ENCODE results near the gene RICTOR. TPM values are rescaled to one million over a fixed set of nuclear protein-coding genes. Genes with fewer than 3 reads are reported as not detected.

RICTOR gene
- total RNA-seq, 1 experiment from 2014 or later = 21.7 TPM

GRCh38 chr5:39091940-39092580 lies 17.9 kb upstream of the RICTOR start (continued):
- TF ChIP-seq CEBPB (IDR thresholded peaks at IDR 0.05; ENCODE audit: low read depth) = no peak
- TF ChIP-seq ATF3 (IDR thresholded peaks at IDR 0.05) = no peak
- TF ChIP-seq EGR1 (IDR thresholded peaks at IDR 0.05; ENCODE audit: low read depth) = no peak
- no peak for TF ChIP-seq SRF (IDR thresholded peaks at IDR 0.05; ENCODE audit: low read depth)

- no peaks in the 10 kb centered on the region for H3K79me2 ChIP-seq (ENCODE audit: insufficient read depth, low read length)
- no peak overlapping the region for H3K9ac ChIP-seq (ENCODE audit: low read length)
- H3K27ac ChIP-seq (ENCODE audit: low read depth, low read length) = no peak overlapping the region
- no TSS peak for BruUV-seq (replicated peaks)
- ChIA-PET POLR2A (no interaction called here), CTCF (no interaction called here), RAD21 (ENCODE audit: low non-redundant PET in 1 of 2, low total read pairs in 2 of 2, uncharacterized antibody in 2 of 2, unreplicated experiment in 2 of 2) (no interaction called here)
- H3K27me3 ChIP-seq (ENCODE audit: insufficient read depth, low read length) = no peaks in the 10 kb centered on the region
- no peaks in the 10 kb centered on the region for H3K9me3 ChIP-seq (ENCODE audit: control insufficient read depth in 1 of 2, insufficient read depth in 1 of 2, low read depth in 1 of 2, low read length in 2 of 2)
- no peak for ATAC-seq
- no peak overlapping the region for H3K4me2 ChIP-seq (ENCODE audit: low read length)
- DNase-seq (ENCODE audit: low read depth, low spot score) = no peak
- no peak overlapping the region for H2AFZ ChIP-seq (ENCODE audit: low read depth, low read length, poor library complexity, severe bottlenecking)
- intact Hi-C loops (cut with micrococcal nuclease) = no loop called here
- H3K9me2 ChIP-seq (ENCODE audit: insufficient read depth) = no peaks in the 10 kb centered on the region
- H4K20me1 ChIP-seq (ENCODE audit: insufficient read depth) = no peaks in the 10 kb centered on the region
- H3K4me1 ChIP-seq (ENCODE audit: control insufficient read depth in 1 of 2, insufficient read depth in 2 of 2, low read length in 2 of 2) = peaks cover 0 to 16% of the 10 kb centered on the region in 2 experiments; a peak in 3 of 4 replicates
- TF ChIP-seq FOSL1 (IDR thresholded peaks at IDR 0.05; ENCODE audit: low read depth) = no peak
- TF ChIP-seq YY1 (IDR thresholded peaks at IDR 0.05; ENCODE audit: extremely low read depth, insufficient replicate concordance, low read depth, low read length) = no peak
- TF ChIP-seq POLR2AphosphoS5 (IDR thresholded peaks at IDR 0.05; ENCODE audit: low read depth, low read length) = no peak
- no peak for TF ChIP-seq CEBPB (IDR thresholded peaks at IDR 0.05; ENCODE audit: low read depth)
- H3K36me3 ChIP-seq (ENCODE audit: control insufficient read depth in 1 of 2, insufficient read depth in 2 of 2, low read length in 2 of 2) = no peaks in the 10 kb centered on the region
- no peak overlapping the region for H3K4me3 ChIP-seq (replicated peaks in 1 of 2; ENCODE audit: low read depth in 1 of 2, low read length in 2 of 2)
Measured at GRCh38 chr5:39083968-39084367, 9.8 kb upstream of the RICTOR start.

- BruUV-seq (replicated peaks) = no TSS peak
- Histone ChIP-seq H3K4me1 (ENCODE audit: control insufficient read depth in 1 of 2, insufficient read depth in 2 of 2, low read length in 2 of 2) (peaks cover 2 to 23% of the 10 kb centered on the region in 2 experiments; a peak in 3 of 4 replicates), H2AFZ (ENCODE audit: low read depth, low read length, poor library complexity, severe bottlenecking) (no peak overlapping the region), H3K27ac (ENCODE audit: low read depth, low read length) (no peak overlapping the region), H3K36me3 (ENCODE audit: control insufficient read depth in 1 of 2, insufficient read depth in 2 of 2, low read length in 2 of 2) (no peaks in the 10 kb centered on the region), H3K4me2 (ENCODE audit: low read length) (no peak overlapping the region), H4K20me1 (ENCODE audit: insufficient read depth) (no peaks in the 10 kb centered on the region), H3K9me3 (ENCODE audit: control insufficient read depth in 1 of 2, insufficient read depth in 1 of 2, low read depth in 1 of 2, low read length in 2 of 2) (no peaks in the 10 kb centered on the region), H3K79me2 (ENCODE audit: insufficient read depth, low read length) (no peaks in the 10 kb centered on the region), H3K9me2 (ENCODE audit: insufficient read depth) (no peaks in the 10 kb centered on the region), H3K4me3 (replicated peaks in 1 of 2; ENCODE audit: low read depth in 1 of 2, low read length in 2 of 2) (no peak overlapping the region), H3K27me3 (ENCODE audit: insufficient read depth, low read length) (no peaks in the 10 kb centered on the region), H3K9ac (ENCODE audit: low read length) (no peak overlapping the region)
- DNase-seq (ENCODE audit: low read depth, low spot score) (no peak), ATAC-seq (no peak)
- intact Hi-C loops (cut with micrococcal nuclease) = no loop called here
- POLR2A ChIA-PET = no interaction called here
- CTCF ChIA-PET = no interaction called here
- RAD21 ChIA-PET (ENCODE audit: low non-redundant PET in 1 of 2, low total read pairs in 2 of 2, uncharacterized antibody in 2 of 2, unreplicated experiment in 2 of 2) = no interaction called here
- no peak for TF ChIP-seq EZH2 (IDR thresholded peaks at IDR 0.05)
- no peak for TF ChIP-seq ZNF274 (IDR thresholded peaks at IDR 0.05; ENCODE audit: low read depth, low read length)
- TF ChIP-seq EGR1 (IDR thresholded peaks at IDR 0.05; ENCODE audit: low read depth) = no peak
- no peak for TF ChIP-seq SRF (IDR thresholded peaks at IDR 0.05; ENCODE audit: low read depth)
- TF ChIP-seq SP1 (IDR thresholded peaks at IDR 0.05; ENCODE audit: low read depth) = no peak
- TF ChIP-seq ZBTB33 (IDR thresholded peaks at IDR 0.05; ENCODE audit: extremely low read depth, insufficient replicate concordance, low read length) = no peak
- no peak for TF ChIP-seq POLR2AphosphoS5 (IDR thresholded peaks at IDR 0.05; ENCODE audit: low read depth, low read length)
- no peak for TF ChIP-seq EZH2phosphoT487 (IDR thresholded peaks at IDR 0.05; ENCODE audit: borderline replicate concordance)
- no peak for TF ChIP-seq ELF1 (IDR thresholded peaks at IDR 0.05; ENCODE audit: borderline replicate concordance, low read depth)
Measured at GRCh38 chr5:39082995-39083394, 8.8 kb upstream of the RICTOR start.
